OCI-LY7 (cell line): ENCODE results near the gene LGI4. TPM values are rescaled to one million over a fixed set of nuclear protein-coding genes. Genes with fewer than 3 reads are reported as not detected.

Experiments
- BruUV-seq: library from RNA; stranded (reverse); fragments of 400-500 nt; replicated peaks from 2 replicates; lab custom pipeline; 2021; lab: Mats Ljungman, UMichigan
- CTCF ChIA-PET: fragments of 300-600 bp; sonication (Branson Sonifier 250); formaldehyde crosslinking; loops from one replicate; lab custom pipeline; 2022; ENCODE audit warnings: antibody characterized with exemption; ENCODE audit not compliant: unreplicated experiment; lab: Charles Lee
- POLR2A ChIA-PET: fragments of 300-600 bp; sonication (Branson Sonifier 250); formaldehyde crosslinking; loops from one replicate; lab custom pipeline; 2022; ENCODE audit warnings: antibody characterized with exemption; lab: Charles Lee
- DNase-seq: peaks from one replicate; pipeline ENCODE4 v3.0.0-alpha.2; 2015; ENCODE audit warnings: low spot score
- H2AFZ ChIP-seq: fragments of 200-600 bp; sonication (generic), shearing (Covaris generic); 2 replicates; pipeline ENCODE4 v1.6.1; 2014; ENCODE audit warnings: mild to moderate bottlenecking, antibody characterized with exemption, low read length, moderate library complexity
- H3K27ac ChIP-seq: fragments of 200-600 bp; sonication (generic); 2 replicates; pipeline ENCODE4 v1.5.1; 2014; ENCODE audit warnings: mixed run types, low read depth, mild to moderate bottlenecking, moderate library complexity, low read length, inconsistent platforms; ENCODE audit not compliant: poor library complexity, severe bottlenecking
- H3K36me3 ChIP-seq: fragments of 200-600 bp; sonication (generic); 2 replicates; pipeline ENCODE4 v1.6.1; 2014; ENCODE audit warnings: mild to moderate bottlenecking, antibody characterized with exemption, low read length, moderate library complexity, mixed read lengths; ENCODE audit not compliant: insufficient read depth
- H3K4me1 ChIP-seq: fragments of 200-600 bp; sonication (generic); 2 replicates; pipeline ENCODE4 v1.5.1; 2014; ENCODE audit warnings: mild to moderate bottlenecking, low read length; ENCODE audit not compliant: insufficient read depth, poor library complexity, severe bottlenecking
- H3K4me2 ChIP-seq: fragments of 200-600 bp; sonication (generic); 2 replicates; pipeline ENCODE4 v1.6.1; 2014; ENCODE audit warnings: mild to moderate bottlenecking, low read length
- H3K4me3 ChIP-seq: fragments of 200-600 bp; sonication (generic); 2 replicates; pipeline ENCODE4 v1.5.1; 2014; ENCODE audit warnings: mild to moderate bottlenecking, low read depth, low read length; ENCODE audit not compliant: poor library complexity, severe bottlenecking
- H3K79me2 ChIP-seq: fragments of 200-600 bp; sonication (generic); 2 replicates; pipeline ENCODE4 v1.6.1; 2016; ENCODE audit warnings: low read depth, mild to moderate bottlenecking, low read length, moderate library complexity, mixed read lengths; ENCODE audit not compliant: insufficient read depth
- H3K9me2 ChIP-seq: fragments of 200-600 bp; sonication (generic); 2 replicates; pipeline ENCODE4 v1.6.1; 2016; ENCODE audit warnings: mild to moderate bottlenecking, low read length, mixed read lengths; ENCODE audit not compliant: insufficient read depth
- H3K9me3 ChIP-seq: fragments of 200-600 bp; sonication (generic); 2 replicates; pipeline ENCODE4 v1.6.1; 2014; ENCODE audit warnings: mild to moderate bottlenecking, mixed run types, low read length, mixed read lengths
- H4K20me1 ChIP-seq: fragments of 200-600 bp; sonication (generic); 2 replicates; pipeline ENCODE4 v1.6.1; 2014; ENCODE audit warnings: mild to moderate bottlenecking, antibody characterized with exemption, low read length, moderate library complexity, mixed read lengths; ENCODE audit not compliant: insufficient read depth
- CTCF ChIP-seq: fragments of 200-600 bp; sonication (generic); conservative IDR thresholded peaks from 2 replicates; pipeline ENCODE4 v1.5.1; 2014; ENCODE audit warnings: mild to moderate bottlenecking, antibody characterized with exemption, low read length, moderate library complexity, mixed read lengths
- EZH2phosphoT487 ChIP-seq: fragments of 200-600 bp; sonication (generic); IDR thresholded peaks from 2 replicates; pipeline ENCODE4 v1.6.1; 2018; ENCODE audit warnings: low read depth, borderline replicate concordance, mild to moderate bottlenecking, mixed run types, antibody characterized with exemption, low read length, moderate library complexity, mixed read lengths
- intact Hi-C: fragments of 100-400 bp; cut with micrococcal nuclease; formaldehyde crosslinking; loops from one replicate; pipeline ENCODE4 v1.10.0; 2022; ENCODE audit not compliant: unreplicated experiment
- total RNA-seq, 2 experiments: library from RNA; depleted of rRNA in 1 of 2; stranded (reverse); fragments of >200 nt in 1 of 2; shearing (Covaris generic) in 1 of 2; gene quantifications; 2 replicates each; pipeline ENCODE4 v1.2.3, GENCODE V29; 2014 to 2022

LGI4 gene
- total RNA-seq, 2 experiments from 2014 or later = 0.28 to 5.9 TPM

DNA sequence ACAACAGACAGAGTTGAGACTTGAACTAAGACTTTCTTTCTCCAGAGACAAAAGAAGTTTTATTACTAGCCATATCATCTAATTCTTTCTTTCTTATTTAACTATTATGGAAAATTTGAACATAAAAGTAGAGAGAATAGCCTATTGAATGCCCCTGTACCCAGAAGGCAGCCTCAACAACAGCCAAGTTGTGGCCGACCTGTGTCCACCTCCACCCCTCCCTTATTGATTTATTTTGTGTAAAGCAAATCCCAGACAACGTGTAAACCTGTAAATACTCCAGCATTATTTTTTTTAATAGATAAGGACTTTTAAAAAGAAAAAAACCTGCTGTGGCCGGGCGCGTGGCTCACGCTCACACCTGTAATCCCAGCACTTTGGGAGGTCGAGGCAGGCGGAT lies 45.3 kb downstream of the LGI4 start:
- H3K9me3 ChIP-seq = no peaks in the 10 kb centered on the region
- H3K4me1 ChIP-seq = peaks cover 67% of the 10 kb centered on the region
- peak overlapping the region; percentile 99 for H3K27ac ChIP-seq
- no peaks in the 10 kb centered on the region for H3K36me3 ChIP-seq
- H2AFZ ChIP-seq = peak overlapping the region; percentile 89; the same call in 1 of the 2 replicates
- DNase-seq = no peak
- no peaks in the 10 kb centered on the region for H4K20me1 ChIP-seq
- ChIA-PET POLR2A (interaction anchor here (0.6 to 1.6 kb wide), 4 partner anchors 9 to 241 kb away, joined by 3 to 13 read pairs (median 5); no protein-coding TSS in a partner anchor), CTCF (interaction anchor here (0.6 to 2.7 kb wide), 4 partner anchors 20 to 34 kb away, joined by 3 to 19 read pairs (median 8); no protein-coding TSS in a partner anchor)
- no peak overlapping the region for H3K4me3 ChIP-seq
- intact Hi-C loops = no loop called here
- H3K4me2 ChIP-seq = no peak overlapping the region
- H3K9me2 ChIP-seq = no peaks in the 10 kb centered on the region
- H3K79me2 ChIP-seq = no peaks in the 10 kb centered on the region
- BruUV-seq = no TSS peak
- no peak for TF ChIP-seq EZH2phosphoT487
- no peak for TF ChIP-seq CTCF

DNA sequence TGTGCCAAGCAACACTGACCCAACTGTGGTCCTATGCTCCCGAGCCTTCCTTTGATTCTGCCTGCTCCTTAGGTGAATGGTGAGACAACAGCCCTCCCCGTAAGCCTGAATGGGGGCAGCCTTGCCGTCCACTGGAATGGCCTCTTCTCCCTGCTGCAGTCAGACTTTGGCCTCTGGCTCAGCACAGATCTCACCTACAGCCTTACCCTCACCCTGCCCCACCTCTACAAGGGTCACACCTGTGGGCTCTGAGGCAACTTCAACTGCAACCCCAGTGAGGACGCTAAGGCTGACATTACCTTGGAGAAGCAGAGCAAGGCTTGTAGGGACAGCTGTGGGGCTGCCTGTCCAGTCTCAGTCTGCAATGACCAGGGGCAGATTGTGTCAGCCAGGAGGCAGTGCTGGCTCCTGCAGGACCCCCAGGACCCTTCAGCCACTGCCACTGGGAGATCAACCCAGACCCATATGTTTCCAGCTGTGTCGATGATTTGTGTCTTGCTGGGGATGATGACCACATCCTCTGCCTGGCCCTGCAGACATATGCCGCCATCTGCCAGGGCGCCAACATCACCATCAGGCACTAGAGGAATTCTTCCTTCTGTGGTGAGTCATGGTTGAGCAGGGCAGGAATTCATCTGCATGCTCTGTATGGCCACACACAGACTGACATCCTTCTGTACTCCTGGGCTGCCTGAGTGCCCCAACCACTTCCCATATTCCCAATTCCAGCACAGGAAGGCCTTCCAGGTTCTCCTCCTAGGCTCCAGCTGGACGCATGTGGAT lies 46.5 kb downstream of the LGI4 start:
- POLR2A ChIA-PET = interaction anchor here (0.8 to 1.1 kb wide), 2 partner anchors 18 to 22 kb away, joined by 5 read pairs; no protein-coding TSS in a partner anchor
- no TSS peak for BruUV-seq
- H3K27ac ChIP-seq = peak overlapping the region; percentile 99
- CTCF ChIA-PET = interaction anchor here (1.0 kb wide), 1 partner anchor 21 kb away, joined by 4 read pairs; no protein-coding TSS in a partner anchor
- no peaks in the 10 kb centered on the region for H3K9me2 ChIP-seq
- TF ChIP-seq EZH2phosphoT487 = no peak
- TF ChIP-seq CTCF = no peak
- no peaks in the 10 kb centered on the region for H3K79me2 ChIP-seq
- H3K4me3 ChIP-seq = no peak overlapping the region
- H2AFZ ChIP-seq = peak overlapping the region; percentile 89; the same call in 1 of the 2 replicates
- intact Hi-C loops = no loop called here
- H3K4me1 ChIP-seq = peaks cover 79% of the 10 kb centered on the region
- H4K20me1 ChIP-seq = no peaks in the 10 kb centered on the region
- H3K4me2 ChIP-seq = peak overlapping the region; percentile 77
- no peaks in the 10 kb centered on the region for H3K36me3 ChIP-seq
- H3K9me3 ChIP-seq = no peaks in the 10 kb centered on the region
- DNase-seq = peak; percentile 21
